Brain microvascular endothelial cell (primary cell): Measurements from ENCODE around the gene NSD1.

Source experiments
- DNase-seq: peaks from one replicate; pipeline ENCODE4 v3.0.0-alpha.2; 2020
- H3K27ac ChIP-seq: fragments of 250-450 bp; sonication (Bioruptor Pico); 2 replicates; pipeline ENCODE4 v1.5.1; 2020; ENCODE audit warnings: mild to moderate bottlenecking, moderate library complexity
- H3K27me3 ChIP-seq: fragments of 250-450 bp; sonication (Bioruptor Pico); replicated peaks from 2 replicates; pipeline ENCODE4 v1.5.1; 2020; ENCODE audit warnings: mild to moderate bottlenecking
- H3K36me3 ChIP-seq: fragments of 250-450 bp; sonication (Bioruptor Pico); replicated peaks from 2 replicates; pipeline ENCODE4 v1.5.1; 2020; ENCODE audit warnings: mild to moderate bottlenecking
- H3K4me3 ChIP-seq: 2 replicates; pipeline ENCODE4 v1.5.1; 2011; ENCODE audit warnings: low read depth, mild to moderate bottlenecking, control low read depth, low read length, moderate library complexity
- CTCF ChIP-seq: IDR thresholded peaks from 2 replicates; pipeline ENCODE4 v1.5.1; 2011; ENCODE audit warnings: low read depth, mild to moderate bottlenecking, moderate library complexity, low read length, control low read depth, inconsistent platforms; ENCODE audit errors: missing control alignments
- in situ Hi-C: cut with HindIII; loops from 2 replicates; pipeline ENCODE4 v1.10.0; 2017; ENCODE audit warnings: low sequenced_read_pairs, low pct_ligation_motif_present

Gene NSD1

GRCh38 chr5:177293819-177294581, 160.4 kb downstream of the NSD1 start:
- Histone ChIP-seq H3K27me3 (no peaks in the 10 kb centered on the region), H3K36me3 (peaks cover 48% of the 10 kb centered on the region)
- in situ Hi-C loops, result no loop called here

DNA sequence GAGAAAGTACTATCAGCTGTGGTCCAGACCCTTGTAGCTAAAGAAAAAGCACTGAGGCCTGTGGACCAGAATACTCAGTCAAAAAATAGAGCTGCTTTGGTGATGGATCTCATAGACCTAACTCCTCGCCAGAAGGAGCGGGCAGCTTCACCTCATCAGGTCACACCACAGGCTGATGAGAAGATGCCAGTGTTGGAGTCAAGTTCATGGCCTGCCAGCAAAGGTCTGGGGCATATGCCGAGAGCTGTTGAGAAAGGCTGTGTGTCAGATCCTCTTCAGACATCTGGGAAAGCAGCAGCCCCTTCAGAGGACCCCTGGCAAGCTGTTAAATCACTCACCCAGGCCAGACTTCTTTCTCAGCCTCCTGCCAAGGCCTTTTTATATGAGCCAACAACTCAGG, 161.1 kb downstream of the NSD1 start:
- Histone ChIP-seq H3K4me3 (no peak overlapping the region), H3K27ac (no peak overlapping the region), H3K36me3 (peaks cover 44% of the 10 kb centered on the region), H3K27me3 (no peaks in the 10 kb centered on the region)
- DNase-seq, result no peak
- in situ Hi-C loops, result no loop called here
- no peak for TF ChIP-seq CTCF

More at GRCh38 chr5:177293819-177294581, 160.4 kb downstream of the NSD1 start:
- Histone ChIP-seq H3K27ac (no peak overlapping the region), H3K4me3 (no peak overlapping the region)
- no peak for DNase-seq
- TF ChIP-seq CTCF, result no peak

DNA sequence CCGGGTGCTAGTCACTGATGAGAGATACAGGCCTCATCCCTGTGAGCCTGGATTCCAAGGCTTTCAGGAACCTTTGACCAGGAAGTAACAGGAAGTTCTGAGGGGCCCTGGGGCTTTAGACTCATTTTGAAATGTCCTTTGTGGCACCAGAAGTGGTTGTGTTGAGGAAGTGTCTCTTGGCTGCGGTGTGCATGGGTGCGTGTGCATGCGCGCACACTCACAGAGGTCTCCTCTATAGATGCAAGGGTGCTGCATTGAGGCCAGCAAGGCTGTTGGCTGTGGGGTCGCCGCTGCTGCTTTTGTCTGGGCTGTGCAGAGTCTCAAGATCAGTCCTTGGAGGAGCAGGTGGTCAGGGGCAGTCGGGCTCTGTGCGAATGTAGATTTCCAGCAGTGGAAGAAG, 162.4 kb downstream of the NSD1 start:
- Histone ChIP-seq H3K36me3 (peaks cover 41% of the 10 kb centered on the region), H3K27ac (no peak overlapping the region), H3K4me3 (no peak overlapping the region), H3K27me3 (no peaks in the 10 kb centered on the region)
- in situ Hi-C loops, result no loop called here
- no peak for TF ChIP-seq CTCF
- DNase-seq, result no peak

DNA sequence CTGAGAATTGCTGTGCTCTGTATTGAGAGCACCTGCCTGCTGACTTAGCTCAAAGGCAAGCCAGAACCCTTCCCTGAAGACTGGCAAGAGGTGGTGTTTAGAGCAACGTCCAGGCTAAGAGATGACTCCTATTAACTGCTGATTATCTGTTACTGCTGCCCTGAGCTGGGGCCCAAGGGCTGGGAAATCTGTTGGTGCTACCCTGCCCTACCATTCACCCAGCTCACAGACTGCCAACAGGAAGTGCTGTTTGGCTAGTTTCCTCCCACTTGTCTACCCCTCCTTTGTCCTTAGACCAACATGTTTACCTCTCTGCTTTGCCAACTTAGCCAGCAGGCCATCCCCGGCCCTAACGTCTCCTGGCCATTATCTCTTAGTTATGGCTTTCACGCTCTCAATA, 163.0 kb downstream of the NSD1 start:
- Histone ChIP-seq H3K27ac (no peak overlapping the region), H3K36me3 (peaks cover 41% of the 10 kb centered on the region), H3K4me3 (no peak overlapping the region), H3K27me3 (no peaks in the 10 kb centered on the region)
- DNase-seq, result no peak
- no peak for TF ChIP-seq CTCF
- in situ Hi-C loops, result no loop called here

DNA sequence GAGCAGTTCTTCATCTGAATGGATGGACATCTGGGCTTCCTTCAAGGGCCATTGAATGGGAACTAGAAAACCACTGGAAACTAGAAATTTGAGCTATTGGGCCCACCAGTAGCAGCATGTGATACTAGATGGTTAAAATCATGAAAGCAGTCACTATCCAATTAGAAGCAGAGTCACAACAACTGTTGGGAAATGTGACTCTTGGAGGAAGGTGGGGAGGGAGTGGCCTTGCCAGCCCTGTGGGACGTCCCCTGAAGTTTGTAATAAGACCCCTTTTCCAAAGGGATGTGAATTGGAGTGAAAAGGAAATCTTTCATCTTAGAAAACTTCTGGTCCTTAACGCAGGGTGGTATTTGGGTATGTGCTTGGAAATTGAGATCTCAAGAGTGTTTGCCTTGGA, 164.3 kb downstream of the NSD1 start:
- H3K27me3 ChIP-seq, result no peaks in the 10 kb centered on the region
- H3K36me3 ChIP-seq, result peaks cover 35% of the 10 kb centered on the region
- no peak for TF ChIP-seq CTCF
- no peak overlapping the region for H3K4me3 ChIP-seq
- H3K27ac ChIP-seq, result no peak overlapping the region
- in situ Hi-C loops, result no loop called here
- DNase-seq, result no peak

- Histone ChIP-seq H3K27ac (no peak overlapping the region), H3K36me3 (peaks cover 24% of the 10 kb centered on the region), H3K27me3 (no peaks in the 10 kb centered on the region), H3K4me3 (no peak overlapping the region)
- in situ Hi-C loops, result loop anchor here (25.0 kb wide), 1 partner anchor 138 kb away; the partner anchor contains the start of genes GRK6 and PRR7
- DNase-seq, result no peak
- TF ChIP-seq CTCF, result no peak
Observed at GRCh38 chr5:177299697-177300096, 166.1 kb downstream of the NSD1 start.
